Ishikawa (cell line): ENCODE data around the gene ADAMTS12.

ENCODE experiments used
- EP300 ChIP-seq: IDR thresholded peaks from 2 replicates; pipeline ENCODE4 v1.6.1; 2012; ENCODE audit warnings: borderline replicate concordance
- YY1 ChIP-seq: IDR thresholded peaks from 2 replicates; pipeline ENCODE4 v1.6.1; 2012; ENCODE audit warnings: low read depth
- TF ChIP-seq, protein P1 (sequence below): IDR thresholded peaks from 2 replicates; pipeline ENCODE4 v1.6.1; 2012
- TF ChIP-seq, protein P2 (sequence below): IDR thresholded peaks from 2 replicates; pipeline ENCODE4 v1.6.1; 2012

DNA sequence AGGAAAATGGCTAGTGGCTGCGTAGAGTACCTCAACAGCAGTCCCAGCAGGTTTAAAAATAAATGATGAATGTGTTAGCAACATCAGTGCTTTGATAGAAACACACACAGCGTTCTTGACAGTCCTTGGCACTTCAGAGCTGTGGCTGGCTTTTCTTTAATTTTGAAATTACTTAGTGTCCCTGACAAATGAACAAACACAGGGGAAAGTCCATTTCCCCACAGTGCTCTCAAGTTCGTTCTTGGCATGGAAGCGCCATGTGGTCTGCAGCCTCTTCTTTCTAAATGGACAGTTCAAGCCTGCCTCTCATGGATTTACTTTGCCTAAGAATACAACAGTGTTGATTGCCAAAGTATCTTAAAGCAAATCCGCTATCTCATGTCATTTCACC is 102.2 kb downstream of the ADAMTS12 start:
- TF ChIP-seq, protein P1, sequence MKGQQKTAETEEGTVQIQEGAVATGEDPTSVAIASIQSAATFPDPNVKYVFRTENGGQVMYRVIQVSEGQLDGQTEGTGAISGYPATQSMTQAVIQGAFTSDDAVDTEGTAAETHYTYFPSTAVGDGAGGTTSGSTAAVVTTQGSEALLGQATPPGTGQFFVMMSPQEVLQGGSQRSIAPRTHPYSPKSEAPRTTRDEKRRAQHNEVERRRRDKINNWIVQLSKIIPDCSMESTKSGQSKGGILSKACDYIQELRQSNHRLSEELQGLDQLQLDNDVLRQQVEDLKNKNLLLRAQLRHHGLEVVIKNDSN = no peak
- TF ChIP-seq, protein P2, sequence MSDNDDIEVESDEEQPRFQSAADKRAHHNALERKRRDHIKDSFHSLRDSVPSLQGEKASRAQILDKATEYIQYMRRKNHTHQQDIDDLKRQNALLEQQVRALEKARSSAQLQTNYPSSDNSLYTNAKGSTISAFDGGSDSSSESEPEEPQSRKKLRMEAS = no peak
- TF ChIP-seq EP300 (no peak), YY1 (no peak)
